Right lobe of liver (tissue), 4 donors: ENCODE results near the gene KRT40.

ENCODE experiments used
- CTCF ChIP-seq, 4 donors: fragments of 200-600 bp in 3 of 4; fragments of 450-650 bp in 1 of 4; IDR thresholded peaks; one replicate each; pipeline versions ENCODE4 v1.5.1 to v1.8.0; 2016 to 2022; ENCODE audit warnings: antibody characterized with exemption in 4 of 4, mild to moderate bottlenecking in 2 of 4
- POLR2A ChIP-seq: fragments of 450-650 bp; IDR thresholded peaks from one replicate; pipeline ENCODE4 v1.6.1; 2017; ENCODE audit warnings: antibody characterized with exemption, mild to moderate bottlenecking
- donor health status: DM: no; HTN: no; CAD: no.
- donor health status: DM: no; HTN: no; CAD: no.
- donor health status: DM: no; HTN: yes; CAD: no.

- no peak for TF ChIP-seq POLR2A
- TF ChIP-seq CTCF (IDR thresholded peaks at IDR 0.05), result no peak
Measured at GRCh38 chr17:40949418-40949817, 34.7 kb downstream of the KRT40 start.
